ENCODE data around the gene PICALM. TPM values are rescaled to one million over a fixed set of nuclear protein-coding genes. Genes with fewer than 3 reads are reported as not detected.

PICALM gene
- total RNA-seq, 1 donor from 2014 or later: 126 TPM

DNA sequence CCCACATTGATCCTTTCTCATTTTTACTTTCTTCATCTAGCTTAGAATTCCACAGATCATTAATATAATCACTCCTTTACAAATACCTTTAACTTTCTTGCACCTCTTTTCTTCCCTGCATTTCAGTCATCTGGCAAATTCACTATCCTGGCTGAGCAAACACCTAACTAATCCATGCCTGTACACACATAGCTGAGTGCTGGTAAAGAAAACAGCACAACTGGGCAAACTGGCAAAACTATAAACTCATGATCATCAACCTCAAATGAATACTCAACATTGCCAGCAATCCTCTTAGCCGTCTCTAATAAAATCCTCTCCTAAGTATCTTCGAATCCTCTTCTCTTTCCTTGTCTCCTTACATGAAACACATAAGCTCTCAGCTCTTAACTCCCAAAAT lies 52.4 kb downstream of the PICALM start:
- DNase-seq (ENCODE audit: missing footprints) (no peak), ATAC-seq (no peak)
- intact Hi-C loops (cut with DNase I): no loop called here

DNA sequence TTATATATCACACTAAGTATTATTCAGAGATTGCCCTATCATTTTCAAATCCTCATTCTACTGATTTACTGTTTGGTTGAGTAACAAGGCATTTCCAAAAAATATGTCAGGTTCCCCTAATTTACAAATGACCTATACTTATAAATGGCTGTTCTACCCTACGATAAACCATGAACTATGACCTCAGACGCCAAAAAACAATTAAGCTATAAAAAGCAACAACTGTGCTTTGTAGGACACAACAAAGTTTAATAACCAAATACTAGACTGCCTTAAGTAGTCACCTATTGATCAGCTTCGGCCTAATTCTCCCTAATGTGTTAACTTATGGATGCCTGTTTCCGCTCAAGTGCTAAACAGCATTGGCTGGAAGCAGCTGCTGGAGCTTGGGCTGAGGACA lies 53.2 kb downstream of the PICALM start:
- intact Hi-C loops (cut with DNase I): no loop called here
- no peak for DNase-seq (ENCODE audit: missing footprints)
- ATAC-seq: no peak

DNA sequence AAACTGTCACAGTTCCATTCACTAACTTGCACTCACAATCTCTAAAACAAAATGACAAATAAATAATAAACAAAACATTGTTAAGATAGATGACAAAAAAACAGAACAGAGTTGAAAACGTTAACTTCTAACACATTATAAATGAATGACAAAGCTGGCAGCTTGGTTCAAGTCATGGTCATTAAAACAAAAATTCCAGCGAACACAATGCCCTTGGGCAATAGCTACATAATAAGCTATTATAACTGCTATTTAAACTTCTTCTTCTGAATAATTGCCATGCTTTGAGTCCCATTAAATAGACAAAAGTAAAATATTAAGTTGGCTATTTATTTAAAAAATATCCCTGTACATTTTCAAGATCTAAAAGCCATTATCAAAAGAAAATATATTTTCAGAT lies 54.7 kb downstream of the PICALM start:
- ATAC-seq (no peak), DNase-seq (ENCODE audit: missing footprints) (no peak)
- intact Hi-C loops (cut with DNase I): no loop called here

DNA sequence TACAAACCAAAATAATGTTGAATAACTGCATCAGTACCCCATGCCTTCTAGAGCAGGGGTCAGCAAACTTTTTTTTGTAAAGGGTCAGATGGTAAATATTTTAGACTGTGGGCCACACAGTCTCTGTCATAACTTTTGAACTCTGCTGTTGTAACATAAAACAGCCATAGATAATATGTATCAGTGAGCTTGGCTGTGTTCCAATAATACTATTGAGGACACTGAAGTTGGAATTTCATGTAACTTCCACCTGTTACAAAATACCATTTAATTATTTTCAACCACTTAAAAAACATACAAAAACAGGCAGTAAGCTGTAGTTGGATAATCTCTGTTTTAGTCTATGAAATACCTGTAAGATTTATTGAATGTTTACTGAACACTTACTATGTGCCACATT lies 55.2 kb downstream of the PICALM start:
- no peak for ATAC-seq

DNA sequence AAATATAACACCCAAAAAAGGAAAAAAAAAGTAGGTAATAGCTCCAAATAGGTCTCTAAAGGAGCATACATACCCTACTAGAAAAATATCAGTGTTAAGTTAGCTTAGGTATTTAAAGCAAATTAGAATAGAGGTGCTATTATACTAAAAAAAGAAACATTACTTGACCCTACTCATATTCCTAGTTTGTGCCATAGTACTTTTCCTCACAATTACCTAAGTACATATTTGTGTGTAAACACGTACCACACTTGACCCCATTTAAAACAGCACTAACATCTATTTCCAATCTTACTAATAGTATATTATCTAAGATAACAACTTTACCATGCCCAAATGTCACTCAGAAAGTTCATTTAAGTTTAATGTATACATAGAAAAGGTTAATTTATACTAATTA lies 57.7 kb downstream of the PICALM start:
- intact Hi-C loops (cut with DNase I): no loop called here
- no peak for DNase-seq (ENCODE audit: missing footprints)
- ATAC-seq: no peak

More for the DNA sequence above, 55.2 kb downstream of the PICALM start:
- DNase-seq (ENCODE audit: missing footprints): no peak
- intact Hi-C loops (cut with DNase I): no loop called here

DNA sequence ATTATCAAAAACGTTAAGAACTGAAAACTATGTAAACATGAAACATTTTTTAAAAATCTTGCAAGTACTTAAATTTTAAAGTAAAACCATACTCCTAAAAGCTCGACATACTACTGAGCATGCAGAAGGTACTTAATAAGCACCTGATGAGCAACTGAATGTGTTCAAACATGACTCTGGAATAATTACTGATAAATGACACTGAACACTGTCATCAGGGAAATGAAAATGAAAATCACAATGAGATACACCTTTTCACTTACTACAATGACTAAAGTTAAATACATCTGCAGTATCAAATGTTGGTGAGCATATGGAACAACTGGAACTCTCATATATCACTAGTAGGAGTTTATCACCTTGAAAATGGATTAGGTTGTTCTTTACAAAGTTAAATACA lies 65.2 kb downstream of the PICALM start:
- intact Hi-C loops (cut with DNase I): no loop called here
- ATAC-seq (no peak), DNase-seq (ENCODE audit: missing footprints) (no peak)

DNA sequence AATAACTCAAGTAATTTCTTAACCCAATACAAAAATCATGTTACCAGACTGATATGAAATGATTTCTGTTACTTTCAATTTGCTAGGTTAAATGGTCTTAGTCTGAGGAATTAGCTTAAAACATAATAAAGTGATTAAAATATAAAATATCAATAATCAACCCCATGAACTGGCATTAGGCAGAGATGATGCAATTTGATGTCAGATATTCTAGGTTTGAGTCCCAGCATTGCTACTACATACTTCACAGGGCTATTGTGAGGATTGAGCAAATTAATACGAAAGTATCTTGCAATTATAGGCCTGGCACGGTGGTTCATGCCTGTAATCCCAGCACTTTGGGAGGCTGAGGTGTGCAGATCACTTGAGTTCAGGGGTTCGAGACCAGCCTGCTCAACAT lies 66.5 kb downstream of the PICALM start:
- intact Hi-C loops (cut with DNase I): no loop called here
- ATAC-seq (no peak), DNase-seq (ENCODE audit: missing footprints) (no peak)

DNA sequence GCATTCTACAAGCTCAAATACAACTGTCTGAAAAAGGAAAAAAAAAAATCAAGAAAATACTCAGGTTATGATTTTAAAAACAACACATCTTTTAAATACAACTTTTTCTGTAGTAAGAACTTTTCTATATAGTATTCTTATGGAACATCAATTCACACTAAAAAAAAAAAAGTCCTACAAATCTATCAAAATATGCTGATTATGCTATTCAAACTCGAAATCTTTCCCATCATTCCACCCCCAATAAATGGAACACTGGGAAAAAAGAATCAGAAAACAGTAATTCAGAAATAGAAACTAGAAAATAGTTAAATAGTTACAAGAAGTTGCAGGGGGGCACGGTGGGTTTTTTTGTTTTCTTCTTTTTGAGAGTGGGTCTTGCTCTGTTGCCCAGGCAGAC lies 77.4 kb downstream of the PICALM start:
- ATAC-seq: no peak
- intact Hi-C loops (cut with DNase I): no loop called here
- DNase-seq (ENCODE audit: missing footprints): no peak

DNA sequence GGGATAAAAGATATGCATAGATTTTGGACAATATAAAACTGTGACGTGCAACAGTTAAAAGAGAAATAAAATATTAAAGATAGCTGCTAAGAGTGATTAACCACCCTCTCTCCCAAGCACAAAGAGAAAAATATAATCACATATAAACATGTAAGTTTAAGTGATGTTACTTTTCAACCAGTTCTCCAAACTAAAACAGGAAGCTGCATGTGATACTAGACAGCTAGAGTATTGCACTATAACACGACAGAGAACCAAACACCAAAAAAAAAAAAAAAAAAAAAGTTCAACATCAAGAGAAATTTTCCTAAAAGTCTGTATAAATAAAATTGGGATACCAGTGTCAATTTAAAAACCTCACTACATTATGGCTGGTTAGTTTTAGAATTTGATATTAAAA lies 79.1 kb downstream of the PICALM start:
- ATAC-seq: no peak
- no peak for DNase-seq (ENCODE audit: missing footprints)
- intact Hi-C loops (cut with DNase I): no loop called here

DNA sequence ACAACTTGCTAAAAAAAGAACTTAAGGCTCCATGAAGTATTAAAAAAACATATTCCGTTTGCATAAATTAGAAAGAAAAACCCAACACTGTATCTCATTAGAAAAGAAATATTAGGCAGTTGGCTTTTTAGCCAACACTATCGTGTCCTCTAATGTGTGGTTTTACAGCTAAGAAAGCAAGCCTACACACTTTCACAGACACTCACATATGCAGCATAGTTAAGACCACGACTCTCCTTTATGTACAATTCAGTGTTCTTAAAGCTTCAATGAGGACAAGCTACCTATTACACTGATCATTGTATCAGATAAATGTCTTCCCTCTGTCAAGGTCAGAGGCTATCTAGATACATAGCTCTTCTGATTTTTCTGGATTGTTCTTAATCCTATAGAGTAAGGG lies 80.1 kb downstream of the PICALM start:
- ATAC-seq (no peak), DNase-seq (ENCODE audit: missing footprints) (no peak)
- intact Hi-C loops (cut with DNase I): no loop called here

DNA sequence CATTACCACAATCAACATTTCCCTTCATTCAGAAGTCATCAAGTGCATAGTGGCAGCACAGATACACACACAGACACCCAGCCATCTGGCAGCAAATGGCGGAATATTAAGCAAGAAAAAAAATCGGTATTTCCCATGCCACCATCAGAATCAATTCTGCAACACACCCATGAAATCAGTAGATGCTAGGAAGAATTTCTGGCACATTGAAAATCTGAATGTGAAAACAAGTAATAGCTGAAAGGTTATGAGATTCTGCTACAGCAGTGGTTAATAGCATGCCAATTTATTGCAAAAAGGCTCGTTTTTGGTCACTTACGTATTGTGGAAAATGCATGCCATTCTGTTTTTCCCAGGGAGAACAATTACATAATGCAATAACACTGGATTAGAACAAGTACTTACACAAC lies 91.1 kb downstream of the PICALM start:
- ATAC-seq: peak; percentile 64

DNA sequence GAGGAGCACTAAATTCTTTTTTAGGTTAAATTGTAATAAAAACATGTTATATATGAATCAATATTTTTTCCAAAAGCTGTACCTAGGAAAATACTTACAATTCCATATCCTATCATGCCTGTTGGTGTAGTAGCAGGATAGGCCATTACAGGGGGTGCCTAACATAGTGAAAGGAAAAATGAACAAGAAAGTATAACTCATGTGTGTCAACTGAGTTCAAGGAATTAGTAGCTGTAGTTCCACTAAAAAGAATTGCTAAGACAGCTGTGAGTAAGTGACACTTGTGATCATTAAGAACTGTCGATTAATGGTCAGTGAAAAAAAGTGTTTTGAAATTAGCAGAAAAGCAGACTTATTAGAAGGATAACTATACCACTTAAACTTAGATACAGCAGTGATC lies 92.4 kb downstream of the PICALM start:
- DNase-seq (ENCODE audit: missing footprints) (no peak), ATAC-seq (no peak)
- intact Hi-C loops (cut with DNase I): no loop called here

More for the DNA sequence above, 91.1 kb downstream of the PICALM start:
- intact Hi-C loops (cut with DNase I): no loop called here
- no peak for DNase-seq (ENCODE audit: missing footprints)

DNA sequence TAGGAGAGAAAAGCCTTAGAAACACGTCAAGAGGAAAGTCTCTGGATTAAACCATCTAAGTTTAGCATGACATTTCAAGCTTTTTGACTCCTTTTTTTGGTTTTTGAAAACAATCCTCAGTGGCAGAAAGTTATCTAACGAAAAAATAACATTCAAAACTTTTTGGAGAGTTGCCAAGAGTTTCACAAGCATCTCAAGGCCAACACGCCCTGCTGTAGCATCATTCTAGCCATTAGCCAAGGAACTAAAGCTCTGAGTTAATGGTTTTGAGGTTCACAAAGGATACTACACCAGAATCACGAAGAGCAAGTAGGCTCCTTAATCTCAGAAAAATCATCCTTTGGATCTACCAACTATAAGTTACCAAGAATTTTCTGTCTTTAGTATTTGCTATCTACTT lies 94.8 kb downstream of the PICALM start:
- DNase-seq (ENCODE audit: missing footprints) (no peak), ATAC-seq (no peak)
- intact Hi-C loops (cut with DNase I): no loop called here

DNA sequence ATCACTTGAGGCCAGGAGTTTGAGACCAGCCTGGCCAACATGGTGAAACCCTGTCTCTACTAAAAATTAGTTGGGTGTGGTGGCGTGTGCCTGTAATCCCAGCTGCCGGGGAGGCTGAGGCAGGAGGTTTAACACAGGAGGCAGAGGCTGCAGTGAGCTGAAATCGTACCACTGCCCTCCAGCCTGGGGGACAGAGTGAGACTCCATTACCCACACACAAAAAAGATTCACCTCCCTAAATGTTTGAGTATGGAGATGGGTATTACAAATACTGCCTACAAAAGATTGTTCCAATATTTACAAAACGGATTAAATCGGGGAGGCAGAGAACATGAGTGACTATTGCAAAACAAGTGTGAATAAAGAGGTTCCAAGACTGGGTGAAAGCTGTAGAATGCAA lies 98.3 kb downstream of the PICALM start:
- intact Hi-C loops (cut with DNase I): no loop called here
- DNase-seq (ENCODE audit: missing footprints) (no peak), ATAC-seq (no peak)

DNA sequence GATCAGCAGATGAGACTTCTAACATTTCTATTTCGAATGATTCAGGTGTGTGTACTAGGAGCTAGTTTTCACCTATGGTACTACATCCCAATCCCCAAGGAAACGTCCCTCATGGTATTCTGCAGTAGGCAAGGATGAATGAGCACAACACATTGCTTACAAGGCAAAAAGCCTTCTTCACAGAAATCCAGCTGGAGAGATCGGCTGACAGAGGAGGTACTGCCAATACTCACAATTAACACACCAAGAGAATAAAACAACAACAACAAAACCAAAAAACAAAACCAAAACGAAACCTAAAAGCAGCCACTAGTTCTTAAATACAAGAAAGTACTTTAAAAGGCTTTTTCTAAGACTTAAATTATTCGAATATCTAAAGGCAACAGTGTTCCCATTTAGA lies 101.4 kb downstream of the PICALM start:
- DNase-seq (ENCODE audit: missing footprints) (no peak), ATAC-seq (no peak)
- intact Hi-C loops (cut with DNase I): no loop called here

DNA sequence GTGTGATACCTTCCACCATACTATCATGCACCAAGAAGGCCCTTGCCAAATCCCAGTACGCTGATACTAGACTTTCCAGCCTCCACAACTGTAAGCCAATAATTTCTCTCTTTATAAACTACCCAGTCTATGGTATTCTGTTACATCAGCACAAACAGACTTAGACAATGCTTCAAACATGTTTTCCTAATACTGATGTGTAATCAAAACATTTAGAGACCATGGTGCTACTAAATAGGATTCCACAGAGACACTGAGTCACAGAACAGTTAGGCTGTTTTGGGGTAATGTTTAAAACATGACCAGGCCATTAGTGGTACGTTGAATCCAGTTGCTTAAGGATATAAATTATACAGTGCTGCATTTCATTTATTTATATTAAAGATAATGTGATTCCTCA lies 103.7 kb downstream of the PICALM start:
- ATAC-seq: no peak
- DNase-seq (ENCODE audit: missing footprints): no peak
- intact Hi-C loops (cut with DNase I): no loop called here

DNA sequence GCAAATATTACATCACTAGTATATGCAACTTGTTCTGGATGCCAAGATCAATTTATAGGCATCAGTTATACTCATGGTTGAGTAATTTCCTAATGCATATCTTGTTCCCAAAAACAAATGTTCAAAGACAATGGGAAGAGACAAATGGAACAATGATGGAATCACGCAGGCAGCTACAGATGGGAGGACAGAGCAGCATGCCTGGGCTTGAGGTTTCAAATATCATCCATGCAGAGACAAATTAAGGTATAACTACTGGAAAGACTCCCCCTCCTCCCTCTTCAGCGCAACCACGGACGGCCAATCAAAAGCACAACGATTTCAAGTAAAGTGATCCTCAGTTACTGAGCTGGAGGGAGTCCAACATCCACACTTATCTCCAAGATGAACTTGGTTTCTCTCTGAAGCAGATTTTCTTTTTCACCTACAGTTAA lies 106.9 kb downstream of the PICALM start:
- intact Hi-C loops (cut with DNase I): no loop called here
- ATAC-seq (no peak), DNase-seq (ENCODE audit: missing footprints) (no peak)

DNA sequence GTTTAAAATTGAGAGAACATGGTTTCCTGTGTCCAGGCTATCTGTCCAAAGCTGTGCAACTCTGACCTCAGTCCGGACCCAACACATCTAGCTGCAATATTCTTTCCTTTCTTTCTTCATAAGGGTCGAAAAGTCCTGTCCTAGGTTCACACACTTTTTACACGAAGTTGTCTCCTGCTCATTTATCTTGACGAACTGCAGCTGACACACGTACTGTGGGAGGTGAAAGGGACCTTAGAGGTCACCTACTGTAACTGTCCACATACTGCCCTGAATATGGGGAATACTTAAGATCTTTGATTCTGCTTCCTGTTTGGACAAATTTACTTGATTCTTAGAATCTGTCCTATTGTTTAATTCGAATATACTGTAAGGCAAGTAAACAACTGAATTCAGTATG lies 107.8 kb downstream of the PICALM start:
- no peak for DNase-seq (ENCODE audit: missing footprints)
- intact Hi-C loops (cut with DNase I): no loop called here
- ATAC-seq: no peak

DNA sequence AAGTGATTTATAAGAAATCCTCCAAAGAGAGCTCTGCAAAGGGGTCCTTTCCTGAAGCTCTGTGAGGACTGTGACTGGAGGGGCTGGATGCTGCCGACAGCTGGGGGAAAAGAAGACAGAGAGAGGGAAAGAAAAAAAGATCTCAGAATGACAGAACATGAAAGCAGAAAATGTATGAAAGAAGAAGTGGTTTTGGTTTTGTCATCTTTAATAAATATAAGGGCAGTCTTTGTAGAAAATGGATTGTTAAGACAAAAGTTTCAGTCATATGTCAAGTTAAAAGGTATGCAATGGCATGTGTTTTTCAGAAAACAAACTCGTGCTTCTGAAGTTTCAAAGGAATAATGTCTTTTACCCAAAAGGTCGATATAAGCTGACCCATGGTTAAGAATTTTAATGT lies 108.2 kb downstream of the PICALM start:
- intact Hi-C loops (cut with DNase I): no loop called here
- no peak for DNase-seq (ENCODE audit: missing footprints)
- no peak for ATAC-seq

DNA sequence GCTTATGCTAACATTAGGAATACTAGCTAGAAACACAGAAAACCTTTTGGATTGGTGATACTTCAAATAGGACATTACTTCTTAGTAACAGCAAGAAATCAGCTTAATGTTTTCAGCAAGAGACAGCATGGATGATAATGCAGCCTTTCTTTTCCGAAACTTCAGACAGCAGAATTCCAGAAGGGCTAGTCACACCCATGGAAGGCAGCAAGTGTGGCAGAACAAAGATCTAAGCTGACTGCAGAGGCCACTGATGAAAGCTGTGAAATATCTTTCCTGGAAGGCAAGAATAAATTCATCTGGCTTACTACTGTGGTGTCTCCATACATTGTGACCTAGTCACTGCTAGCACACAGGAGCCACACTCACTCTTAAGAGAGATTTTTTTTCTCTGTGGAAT lies 113.4 kb downstream of the PICALM start:
- intact Hi-C loops (cut with DNase I): no loop called here
- ATAC-seq (peak; percentile 23), DNase-seq (ENCODE audit: missing footprints) (no peak)

DNA sequence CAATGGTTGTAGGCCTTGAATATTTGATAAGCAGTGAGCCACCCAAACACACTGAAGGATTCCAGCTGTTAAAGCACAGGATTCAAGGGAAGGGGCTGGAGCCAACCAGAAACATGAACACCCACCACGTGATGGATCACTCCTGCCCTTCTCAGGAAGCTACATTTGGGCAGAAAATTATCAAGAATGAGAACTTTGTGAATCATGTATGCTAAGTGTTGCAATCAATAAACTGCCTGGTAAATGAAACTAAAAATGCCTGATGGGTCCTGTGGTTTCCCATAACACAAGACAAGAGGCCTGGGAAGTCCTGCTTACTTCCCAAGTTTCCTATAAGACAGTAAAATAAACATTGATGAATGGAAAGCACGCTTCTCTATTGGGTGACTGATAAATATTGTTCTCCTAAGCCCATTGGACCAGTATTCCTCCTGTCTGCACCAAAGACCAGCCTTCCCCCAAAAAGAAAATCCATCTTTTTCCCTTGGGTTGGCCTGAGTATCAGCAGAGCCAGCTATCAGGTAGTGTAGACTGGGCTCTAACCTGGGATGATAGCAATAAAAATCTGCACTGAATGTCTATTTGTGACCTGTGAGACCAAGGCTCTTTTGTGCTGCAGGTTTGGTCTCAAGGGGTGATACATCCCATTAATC lies 115.3 kb downstream of the PICALM start:
- no peak for DNase-seq (ENCODE audit: missing footprints)
- intact Hi-C loops (cut with DNase I): no loop called here
- peak; percentile 42 for ATAC-seq

All from Right ventricle myocardium inferior (tissue), 1 donor.